ENCODE measurements around the gene GPR143.

DNA sequence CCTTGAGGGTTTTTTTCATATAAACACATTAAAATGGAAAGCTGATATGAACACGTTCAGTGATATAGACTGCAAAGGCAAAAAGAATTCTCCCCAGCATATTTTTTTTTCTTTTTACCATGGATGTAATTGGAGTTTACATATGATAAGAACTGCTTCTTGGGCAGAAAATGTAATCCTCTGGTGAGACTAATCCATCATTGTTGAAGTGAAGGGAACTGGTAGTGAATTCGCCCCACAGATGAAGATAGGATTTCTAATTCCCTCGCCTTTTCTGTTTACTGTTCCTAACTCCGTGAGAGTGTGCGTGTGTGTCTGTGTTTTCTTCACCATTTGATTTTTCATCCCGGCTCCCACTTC, 88.9 kb downstream of the GPR143 start:
- TF ChIP-seq YY1 (IDR thresholded peaks at IDR 0.05; ENCODE audit: borderline replicate concordance in 1 of 3, control insufficient read depth in 1 of 3, extremely low read depth in 1 of 3, insufficient read depth in 3 of 3, insufficient read length in 1 of 3, insufficient replicate concordance in 2 of 3, low read depth in 1 of 3, low read length in 2 of 3), result no peak
- no peak for TF ChIP-seq NR2C2 (CRISPR knock-in tag; IDR thresholded peaks at IDR 0.05)
- TF ChIP-seq NR2C2 (tag; IDR thresholded peaks at IDR 0.05), result no peak
- TF ChIP-seq ZKSCAN1 (IDR thresholded peaks at IDR 0.05; ENCODE audit: low read depth, low read length), result no peak
- TF ChIP-seq ATF6 (CRISPR knock-in tag; IDR thresholded peaks at IDR 0.05), result no peak
- no peak for TF ChIP-seq SIN3A (IDR thresholded peaks at IDR 0.05; ENCODE audit: borderline replicate concordance in 2 of 2, control insufficient read depth in 1 of 2, low read depth in 2 of 2, low read length in 2 of 2)
- no peak for TF ChIP-seq NFIX (CRISPR knock-in tag; IDR thresholded peaks at IDR 0.05; ENCODE audit: low read depth)
- TF ChIP-seq, protein P1, sequence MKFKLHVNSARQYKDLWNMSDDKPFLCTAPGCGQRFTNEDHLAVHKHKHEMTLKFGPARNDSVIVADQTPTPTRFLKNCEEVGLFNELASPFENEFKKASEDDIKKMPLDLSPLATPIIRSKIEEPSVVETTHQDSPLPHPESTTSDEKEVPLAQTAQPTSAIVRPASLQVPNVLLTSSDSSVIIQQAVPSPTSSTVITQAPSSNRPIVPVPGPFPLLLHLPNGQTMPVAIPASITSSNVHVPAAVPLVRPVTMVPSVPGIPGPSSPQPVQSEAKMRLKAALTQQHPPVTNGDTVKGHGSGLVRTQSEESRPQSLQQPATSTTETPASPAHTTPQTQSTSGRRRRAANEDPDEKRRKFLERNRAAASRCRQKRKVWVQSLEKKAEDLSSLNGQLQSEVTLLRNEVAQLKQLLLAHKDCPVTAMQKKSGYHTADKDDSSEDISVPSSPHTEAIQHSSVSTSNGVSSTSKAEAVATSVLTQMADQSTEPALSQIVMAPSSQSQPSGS (CRISPR knock-in tag; IDR thresholded peaks at IDR 0.05), result no peak
- no peak for TF ChIP-seq ARID2 (IDR thresholded peaks at IDR 0.05)
- TF ChIP-seq, protein P2, sequence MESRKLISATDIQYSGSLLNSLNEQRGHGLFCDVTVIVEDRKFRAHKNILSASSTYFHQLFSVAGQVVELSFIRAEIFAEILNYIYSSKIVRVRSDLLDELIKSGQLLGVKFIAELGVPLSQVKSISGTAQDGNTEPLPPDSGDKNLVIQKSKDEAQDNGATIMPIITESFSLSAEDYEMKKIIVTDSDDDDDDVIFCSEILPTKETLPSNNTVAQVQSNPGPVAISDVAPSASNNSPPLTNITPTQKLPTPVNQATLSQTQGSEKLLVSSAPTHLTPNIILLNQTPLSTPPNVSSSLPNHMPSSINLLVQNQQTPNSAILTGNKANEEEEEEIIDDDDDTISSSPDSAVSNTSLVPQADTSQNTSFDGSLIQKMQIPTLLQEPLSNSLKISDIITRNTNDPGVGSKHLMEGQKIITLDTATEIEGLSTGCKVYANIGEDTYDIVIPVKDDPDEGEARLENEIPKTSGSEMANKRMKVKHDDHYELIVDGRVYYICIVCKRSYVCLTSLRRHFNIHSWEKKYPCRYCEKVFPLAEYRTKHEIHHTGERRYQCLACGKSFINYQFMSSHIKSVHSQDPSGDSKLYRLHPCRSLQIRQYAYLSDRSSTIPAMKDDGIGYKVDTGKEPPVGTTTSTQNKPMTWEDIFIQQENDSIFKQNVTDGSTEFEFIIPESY (CRISPR knock-in tag; IDR thresholded peaks at IDR 0.05), result no peak
